HEK293 (cell line): ENCODE measurements around the gene SERINC2.

ENCODE experiments used
- CTCF ChIA-PET: fragments of 350-600 bp; formaldehyde crosslinking; extraction: SDS; loops from one replicate; lab custom pipeline; 2021; ENCODE audit warnings: antibody characterized with exemption; lab: Yijun Ruan, JAX
- POLR2A ChIA-PET: fragments of 300-600 bp; formaldehyde crosslinking; extraction: SDS; loops from one replicate; lab custom pipeline; 2020; ENCODE audit warnings: antibody characterized with exemption, inconsistent platforms; lab: Yijun Ruan, JAX
- H3K27ac ChIP-seq: fragments of 200-500 bp; sonication (Bioruptor generic); 2 replicates; pipeline ENCODE4 v1.5.1; 2014; ENCODE audit warnings: low read depth, low read length, control low read depth, inconsistent platforms; ENCODE audit errors: extremely low read depth
- H3K36me3 ChIP-seq, 2 experiments: fragments of 200-500 bp in 1 of 2; sonication (Bioruptor generic) in 1 of 2; 1 replicate in 1 of 2; 2 replicates in 1 of 2; pipeline ENCODE4 v1.5.1; 2014 to 2017; ENCODE audit warnings: inconsistent platforms in 2 of 2, low read length in 2 of 2; ENCODE audit not compliant: control insufficient read depth in 2 of 2, insufficient read depth in 1 of 2
- H3K4me1 ChIP-seq: fragments of 200-500 bp; sonication (Bioruptor generic); 2 replicates; pipeline ENCODE4 v1.5.1; 2014; ENCODE audit warnings: mild to moderate bottlenecking, low read length, inconsistent platforms; ENCODE audit not compliant: control insufficient read depth, insufficient read depth
- H3K4me3 ChIP-seq: 2 replicates; pipeline ENCODE4 v1.5.1; 2011; ENCODE audit warnings: low read depth, mild to moderate bottlenecking, control low read depth, low read length, moderate library complexity
- H3K9me3 ChIP-seq: fragments of 200-500 bp; sonication (Bioruptor generic); 2 replicates; pipeline ENCODE4 v1.5.1; 2014; ENCODE audit warnings: low read depth, low read length, inconsistent platforms; ENCODE audit not compliant: control insufficient read depth, insufficient read depth
- HOXA7 ChIP-seq: sonication (generic); formaldehyde crosslinking; IDR thresholded peaks from 2 replicates; pipeline ENCODE4 v1.8.1; 2022; ENCODE audit warnings: missing genetic modification reagents, borderline replicate concordance
- HOXD13 ChIP-seq: sonication (generic); formaldehyde crosslinking; IDR thresholded peaks from 2 replicates; pipeline ENCODE4 v1.8.0; 2022; ENCODE audit warnings: missing genetic modification reagents, borderline replicate concordance
- MEIS1 ChIP-seq: sonication (generic); formaldehyde crosslinking; IDR thresholded peaks from 2 replicates; pipeline ENCODE4 v1.8.1; 2022; ENCODE audit warnings: missing genetic modification reagents, mild to moderate bottlenecking, borderline replicate concordance
- MYNN ChIP-seq: fragments of 450-650 bp; formaldehyde crosslinking; IDR thresholded peaks from 2 replicates; pipeline ENCODE4 v1.5.1; 2016; ENCODE audit warnings: missing biosample characterization, missing genetic modification characterization, borderline replicate concordance
- PRDM6 ChIP-seq: fragments of 450-650 bp; formaldehyde crosslinking; IDR thresholded peaks from 2 replicates; pipeline ENCODE4 v1.5.1; 2017; ENCODE audit warnings: missing biosample characterization, missing genetic modification characterization
- SP3 ChIP-seq: fragments of 450-650 bp; formaldehyde crosslinking; IDR thresholded peaks from 2 replicates; pipeline ENCODE4 v1.5.1; 2016; ENCODE audit warnings: missing biosample characterization, missing genetic modification characterization
- ZIC2 ChIP-seq: fragments of 450-650 bp; formaldehyde crosslinking; IDR thresholded peaks from 2 replicates; pipeline ENCODE4 v1.5.1; 2016; ENCODE audit warnings: missing biosample characterization, missing genetic modification characterization
- ZNF155 ChIP-seq: fragments of 450-650 bp; formaldehyde crosslinking; IDR thresholded peaks from 2 replicates; pipeline ENCODE4 v1.5.1; 2016; ENCODE audit warnings: missing biosample characterization, missing genetic modification characterization
- ZNF211 ChIP-seq: fragments of 450-650 bp; formaldehyde crosslinking; IDR thresholded peaks from 2 replicates; pipeline ENCODE4 v1.5.1; 2016; ENCODE audit warnings: low read depth, missing biosample characterization, missing genetic modification characterization
- ZNF221 ChIP-seq: fragments of 450-650 bp; formaldehyde crosslinking; IDR thresholded peaks from 2 replicates; pipeline ENCODE4 v1.5.1; 2017; ENCODE audit warnings: missing biosample characterization, missing genetic modification characterization, borderline replicate concordance
- ZNF223 ChIP-seq: fragments of 450-650 bp; formaldehyde crosslinking; IDR thresholded peaks from 2 replicates; pipeline ENCODE4 v1.5.1; 2016; ENCODE audit warnings: missing biosample characterization, missing genetic modification characterization
- ZNF23 ChIP-seq: fragments of 450-650 bp; formaldehyde crosslinking; IDR thresholded peaks from 2 replicates; pipeline ENCODE4 v1.5.1; 2016; ENCODE audit warnings: missing biosample characterization, missing genetic modification characterization, borderline replicate concordance
- ZNF274 ChIP-seq, 2 experiments: fragments of 200-500 bp in 1 of 2; fragments of 450-650 bp in 1 of 2; sonication (Bioruptor generic) in 1 of 2; formaldehyde crosslinking in 1 of 2; IDR thresholded peaks; 2 replicates each; pipeline versions ENCODE4 v1.5.1 to v1.6.1; 2014 to 2016; ENCODE audit warnings: borderline replicate concordance in 1 of 2, inconsistent platforms in 1 of 2, low read length in 1 of 2, missing biosample characterization in 1 of 2, missing genetic modification characterization in 1 of 2
- ZNF292 ChIP-seq: fragments of 450-650 bp; formaldehyde crosslinking; IDR thresholded peaks from 2 replicates; pipeline ENCODE4 v1.5.1; 2016; ENCODE audit warnings: low read depth, missing biosample characterization, missing genetic modification characterization, borderline replicate concordance
- ZNF341 ChIP-seq: fragments of 450-650 bp; formaldehyde crosslinking; IDR thresholded peaks from 2 replicates; pipeline ENCODE4; 2016; ENCODE audit warnings: low read depth, missing biosample characterization, missing genetic modification characterization
- ZNF423 ChIP-seq: fragments of 450-650 bp; formaldehyde crosslinking; IDR thresholded peaks from 2 replicates; pipeline ENCODE4 v1.5.1; 2016; ENCODE audit warnings: missing biosample characterization, missing genetic modification characterization
- ZNF510 ChIP-seq: fragments of 450-650 bp; formaldehyde crosslinking; IDR thresholded peaks from 2 replicates; pipeline ENCODE4 v1.5.1; 2018; ENCODE audit warnings: mild to moderate bottlenecking, missing genetic modification characterization, missing biosample characterization; ENCODE audit not compliant: insufficient replicate concordance
- ZNF544 ChIP-seq: fragments of 450-650 bp; formaldehyde crosslinking; IDR thresholded peaks from 2 replicates; pipeline ENCODE4 v1.5.0; 2017; ENCODE audit warnings: missing biosample characterization, missing genetic modification characterization
- ZNF791 ChIP-seq: fragments of 450-650 bp; formaldehyde crosslinking; IDR thresholded peaks from 2 replicates; pipeline ENCODE4 v1.5.1; 2016; ENCODE audit warnings: missing biosample characterization, missing genetic modification characterization
- ZNF843 ChIP-seq: fragments of 450-650 bp; formaldehyde crosslinking; IDR thresholded peaks from 2 replicates; pipeline ENCODE4 v1.5.1; 2016; ENCODE audit warnings: missing biosample characterization, missing genetic modification characterization
- ZSCAN16 ChIP-seq: fragments of 450-650 bp; formaldehyde crosslinking; IDR thresholded peaks from 2 replicates; pipeline ENCODE4 v1.5.1; 2016; ENCODE audit warnings: missing biosample characterization, missing genetic modification characterization
- TF ChIP-seq, protein P1 (sequence below): fragments of 450-650 bp; formaldehyde crosslinking; IDR thresholded peaks from 2 replicates; pipeline ENCODE4 v1.5.1; 2016; ENCODE audit warnings: missing biosample characterization, missing genetic modification characterization, low read depth

SERINC2 gene

GRCh38 chr1:31414980-31415370 is 2.0 kb downstream of the SERINC2 start (continued):
- TF ChIP-seq ZNF341, result no peak

GRCh38 chr1:31415658-31416057 is 2.6 kb downstream of the SERINC2 start:
- TF ChIP-seq ZNF23 (tag by site-specific recombination), result no peak
- TF ChIP-seq HOXA7, result no peak
- no peak for TF ChIP-seq ZNF211
- TF ChIP-seq PRDM6, result no peak
- no peak for TF ChIP-seq ZNF155 (tag by site-specific recombination)
- no peak for TF ChIP-seq ZNF223 (tag by site-specific recombination)
- TF ChIP-seq ZNF544 (tag by site-specific recombination), result no peak
- TF ChIP-seq ZNF221 (tag by site-specific recombination), result no peak
- TF ChIP-seq ZNF274 (IDR thresholded peaks at IDR 0.05; ENCODE audit: low read length), result no peak
- TF ChIP-seq ZNF274 (tag by site-specific recombination; IDR thresholded peaks at IDR 0.05; ENCODE audit: borderline replicate concordance), result no peak
- TF ChIP-seq MYNN, result no peak
- TF ChIP-seq MEIS1 (CRISPR knock-in tag), result no peak
- TF ChIP-seq SP3 (tag by site-specific recombination), result no peak
- no peak for TF ChIP-seq ZNF510 (tag by site-specific recombination)
- no peaks in the 10 kb centered on the region; the same call in 1 of the 2 replicates for H3K4me1 ChIP-seq
- POLR2A ChIA-PET, result no interaction called here

GRCh38 chr1:31416101-31416736 is 3.2 kb downstream of the SERINC2 start:
- no peaks in the 10 kb centered on the region for H3K9me3 ChIP-seq
- POLR2A ChIA-PET, result no interaction called here
- H3K4me1 ChIP-seq, result no peaks in the 10 kb centered on the region; the same call in 1 of the 2 replicates
- H3K4me3 ChIP-seq, result no peak overlapping the region
- H3K27ac ChIP-seq, result no peak overlapping the region
- H3K36me3 ChIP-seq, result no peaks in the 10 kb centered on the region
- CTCF ChIA-PET, result interaction anchor here (0.5 kb wide), 1 partner anchor 256 kb away, joined by 3 read pairs; no protein-coding TSS in a partner anchor
- TF ChIP-seq ZNF292 (tag by site-specific recombination) (no peak), ZIC2 (tag by site-specific recombination) (peak; percentile 54)

More at GRCh38 chr1:31415658-31416057, 2.6 kb downstream of the SERINC2 start:
- Histone ChIP-seq H3K36me3 (no peaks in the 10 kb centered on the region), H3K4me3 (no peak overlapping the region), H3K9me3 (no peaks in the 10 kb centered on the region), H3K27ac (no peak overlapping the region)
- CTCF ChIA-PET, result interaction anchor here (0.5 to 0.6 kb wide), 2 partner anchors 82 to 255 kb away, joined by 3 read pairs; no protein-coding TSS in a partner anchor

DNA sequence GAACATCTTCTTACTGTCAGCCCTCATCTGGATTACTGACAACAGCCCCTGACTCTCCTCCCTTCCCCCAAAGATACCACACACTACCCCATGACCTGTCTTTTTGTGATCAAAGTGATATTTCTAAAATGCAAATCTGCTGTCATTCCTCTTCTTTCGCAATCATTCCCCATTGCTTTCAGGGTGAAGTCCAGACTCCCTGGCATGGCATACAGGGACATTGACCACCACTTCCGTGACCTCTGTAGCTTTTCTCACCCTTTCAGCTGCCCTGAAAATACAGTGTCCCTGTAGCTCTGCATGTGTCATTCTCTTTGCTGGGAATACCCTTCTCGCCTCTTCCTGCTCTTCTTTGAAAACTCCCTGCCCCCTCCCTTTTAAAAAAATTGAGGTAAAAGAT is 4.1 kb downstream of the SERINC2 start:
- Histone ChIP-seq H3K9me3 (no peaks in the 10 kb centered on the region), H3K4me1 (no peaks in the 10 kb centered on the region; the same call in 1 of the 2 replicates), H3K4me3 (no peak overlapping the region), H3K36me3 (no peaks in the 10 kb centered on the region)
- POLR2A ChIA-PET, result no interaction called here
- TF ChIP-seq ZNF221 (tag by site-specific recombination), result no peak
- TF ChIP-seq, protein P1, sequence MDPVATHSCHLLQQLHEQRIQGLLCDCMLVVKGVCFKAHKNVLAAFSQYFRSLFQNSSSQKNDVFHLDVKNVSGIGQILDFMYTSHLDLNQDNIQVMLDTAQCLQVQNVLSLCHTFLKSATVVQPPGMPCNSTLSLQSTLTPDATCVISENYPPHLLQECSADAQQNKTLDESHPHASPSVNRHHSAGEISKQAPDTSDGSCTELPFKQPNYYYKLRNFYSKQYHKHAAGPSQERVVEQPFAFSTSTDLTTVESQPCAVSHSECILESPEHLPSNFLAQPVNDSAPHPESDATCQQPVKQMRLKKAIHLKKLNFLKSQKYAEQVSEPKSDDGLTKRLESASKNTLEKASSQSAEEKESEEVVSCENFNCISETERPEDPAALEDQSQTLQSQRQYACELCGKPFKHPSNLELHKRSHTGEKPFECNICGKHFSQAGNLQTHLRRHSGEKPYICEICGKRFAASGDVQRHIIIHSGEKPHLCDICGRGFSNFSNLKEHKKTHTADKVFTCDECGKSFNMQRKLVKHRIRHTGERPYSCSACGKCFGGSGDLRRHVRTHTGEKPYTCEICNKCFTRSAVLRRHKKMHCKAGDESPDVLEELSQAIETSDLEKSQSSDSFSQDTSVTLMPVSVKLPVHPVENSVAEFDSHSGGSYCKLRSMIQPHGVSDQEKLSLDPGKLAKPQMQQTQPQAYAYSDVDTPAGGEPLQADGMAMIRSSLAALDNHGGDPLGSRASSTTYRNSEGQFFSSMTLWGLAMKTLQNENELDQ (tag by site-specific recombination), result no peak
- TF ChIP-seq ZNF791, result no peak
- no peak for TF ChIP-seq HOXD13 (CRISPR knock-in tag)
- TF ChIP-seq ZNF843 (tag by site-specific recombination), result no peak
- TF ChIP-seq ZNF423 (tag by site-specific recombination), result no peak
- no peak for TF ChIP-seq ZSCAN16 (tag by site-specific recombination)
- TF ChIP-seq, all 188 proteins: peak for 0
- CTCF ChIA-PET, result interaction anchor here (7.8 to 10.9 kb wide), 2 partner anchors 21 to 234 kb away, joined by 119 to 146 read pairs; no protein-coding TSS in a partner anchor
- H3K27ac ChIP-seq, result no peak overlapping the region
